AG09309 (cell line): ENCODE results near the gene ATF4.
A peak's percentile ranks its signal among the peaks of the same experiment; 100 is the strongest.

Source experiments
- DNase-seq: peaks from one replicate; pipeline ENCODE4 v3.0.0-alpha.2; 2010; ENCODE audit warnings: low read depth
- H3K4me3 ChIP-seq: 2 replicates; pipeline ENCODE4 v1.5.1; 2011; ENCODE audit warnings: mild to moderate bottlenecking, low read depth, low read length, moderate library complexity; ENCODE audit not compliant: control insufficient read depth
- TF ChIP-seq, protein P1 (sequence below): IDR thresholded peaks from 2 replicates; pipeline ENCODE4 v1.5.1; 2011; ENCODE audit warnings: mild to moderate bottlenecking, low read depth, low read length, inconsistent platforms; ENCODE audit not compliant: insufficient read depth, control insufficient read depth; ENCODE audit errors: missing control alignments

Gene ATF4

DNA sequence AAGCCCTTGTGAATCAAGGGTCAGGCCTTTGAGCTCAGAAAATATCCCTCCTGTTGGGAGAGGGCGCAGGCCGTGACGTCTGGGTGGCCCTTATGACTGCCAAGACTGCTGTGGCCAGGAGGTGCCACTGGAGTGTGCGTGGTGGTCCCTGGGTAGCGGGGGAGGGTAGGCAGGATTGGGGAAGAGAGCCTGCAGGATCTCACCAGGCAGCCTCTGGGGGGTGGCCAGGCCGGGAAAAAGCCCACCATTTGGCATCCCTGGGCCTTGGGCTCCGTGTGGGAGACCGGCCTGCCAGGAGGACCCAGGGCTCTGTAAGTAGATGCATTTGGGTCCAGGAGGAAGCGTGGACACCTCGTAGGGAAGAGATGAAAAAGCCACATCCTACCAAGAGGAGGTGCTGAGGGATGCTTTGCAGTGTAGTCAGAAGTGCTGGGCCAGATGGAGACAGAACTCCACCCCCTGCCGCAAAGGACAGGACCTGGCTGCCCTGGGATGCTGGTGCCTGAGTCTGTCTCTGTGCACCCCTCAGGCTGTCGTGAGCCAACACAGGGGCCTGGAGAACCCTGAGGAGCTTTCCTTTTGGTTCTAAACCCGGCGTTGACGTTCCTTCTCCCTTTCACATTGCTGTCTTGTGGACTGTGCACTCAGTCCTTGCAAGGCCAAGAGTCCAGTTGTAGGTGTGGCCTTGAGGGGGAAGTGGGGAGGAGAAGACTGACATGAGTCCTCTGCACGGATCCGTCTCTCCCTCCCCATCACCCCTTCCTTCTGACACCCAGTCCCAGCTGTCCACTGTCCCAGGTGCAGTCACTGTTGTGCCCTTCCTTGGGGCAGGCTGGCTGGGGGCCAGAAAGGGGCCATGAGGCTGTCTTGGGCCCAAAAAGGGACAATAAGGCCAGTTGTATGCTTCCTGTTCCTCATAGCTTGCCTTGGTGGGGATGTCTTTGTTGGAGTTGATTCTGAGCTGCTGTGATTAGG is 31.0 kb upstream of the ATF4 start:
- TF ChIP-seq, protein P1, sequence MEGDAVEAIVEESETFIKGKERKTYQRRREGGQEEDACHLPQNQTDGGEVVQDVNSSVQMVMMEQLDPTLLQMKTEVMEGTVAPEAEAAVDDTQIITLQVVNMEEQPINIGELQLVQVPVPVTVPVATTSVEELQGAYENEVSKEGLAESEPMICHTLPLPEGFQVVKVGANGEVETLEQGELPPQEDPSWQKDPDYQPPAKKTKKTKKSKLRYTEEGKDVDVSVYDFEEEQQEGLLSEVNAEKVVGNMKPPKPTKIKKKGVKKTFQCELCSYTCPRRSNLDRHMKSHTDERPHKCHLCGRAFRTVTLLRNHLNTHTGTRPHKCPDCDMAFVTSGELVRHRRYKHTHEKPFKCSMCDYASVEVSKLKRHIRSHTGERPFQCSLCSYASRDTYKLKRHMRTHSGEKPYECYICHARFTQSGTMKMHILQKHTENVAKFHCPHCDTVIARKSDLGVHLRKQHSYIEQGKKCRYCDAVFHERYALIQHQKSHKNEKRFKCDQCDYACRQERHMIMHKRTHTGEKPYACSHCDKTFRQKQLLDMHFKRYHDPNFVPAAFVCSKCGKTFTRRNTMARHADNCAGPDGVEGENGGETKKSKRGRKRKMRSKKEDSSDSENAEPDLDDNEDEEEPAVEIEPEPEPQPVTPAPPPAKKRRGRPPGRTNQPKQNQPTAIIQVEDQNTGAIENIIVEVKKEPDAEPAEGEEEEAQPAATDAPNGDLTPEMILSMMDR = no peak
- no peak for DNase-seq
- no peak overlapping the region for H3K4me3 ChIP-seq

DNA sequence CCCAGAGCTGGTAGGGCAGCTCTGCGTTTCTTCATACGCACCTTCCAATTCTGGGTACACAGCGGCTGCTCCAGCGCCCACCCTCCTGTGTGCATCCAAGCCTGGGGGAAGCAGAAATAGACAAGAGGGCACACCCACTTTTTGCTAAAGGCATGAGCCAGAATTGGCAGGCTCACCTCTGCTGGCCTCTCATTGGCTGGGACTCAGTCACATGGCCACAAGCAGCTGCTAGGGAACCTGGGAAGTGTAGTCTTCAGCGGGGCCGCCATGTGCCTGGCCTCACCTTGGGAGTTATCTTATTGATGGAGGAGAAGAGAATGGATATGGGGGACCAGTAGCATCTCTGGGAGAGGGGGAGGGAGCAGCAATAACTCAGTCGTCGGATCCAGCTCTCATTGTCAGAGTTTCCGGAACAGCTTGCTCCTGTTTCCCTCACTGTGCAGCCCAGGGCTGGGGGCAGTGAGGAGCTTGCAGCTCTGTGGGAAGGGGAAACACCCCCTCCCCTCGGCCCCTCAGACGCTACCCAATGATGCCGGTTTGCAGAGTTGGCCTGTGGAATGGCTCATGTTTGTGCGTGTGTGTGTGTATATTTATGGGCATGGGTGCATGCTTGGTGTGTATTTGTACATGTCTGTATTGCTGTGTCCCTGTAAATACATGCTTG is 30.1 kb upstream of the ATF4 start:
- no peak overlapping the region for H3K4me3 ChIP-seq
- DNase-seq = no peak
- TF ChIP-seq, protein P1 = no peak

DNA sequence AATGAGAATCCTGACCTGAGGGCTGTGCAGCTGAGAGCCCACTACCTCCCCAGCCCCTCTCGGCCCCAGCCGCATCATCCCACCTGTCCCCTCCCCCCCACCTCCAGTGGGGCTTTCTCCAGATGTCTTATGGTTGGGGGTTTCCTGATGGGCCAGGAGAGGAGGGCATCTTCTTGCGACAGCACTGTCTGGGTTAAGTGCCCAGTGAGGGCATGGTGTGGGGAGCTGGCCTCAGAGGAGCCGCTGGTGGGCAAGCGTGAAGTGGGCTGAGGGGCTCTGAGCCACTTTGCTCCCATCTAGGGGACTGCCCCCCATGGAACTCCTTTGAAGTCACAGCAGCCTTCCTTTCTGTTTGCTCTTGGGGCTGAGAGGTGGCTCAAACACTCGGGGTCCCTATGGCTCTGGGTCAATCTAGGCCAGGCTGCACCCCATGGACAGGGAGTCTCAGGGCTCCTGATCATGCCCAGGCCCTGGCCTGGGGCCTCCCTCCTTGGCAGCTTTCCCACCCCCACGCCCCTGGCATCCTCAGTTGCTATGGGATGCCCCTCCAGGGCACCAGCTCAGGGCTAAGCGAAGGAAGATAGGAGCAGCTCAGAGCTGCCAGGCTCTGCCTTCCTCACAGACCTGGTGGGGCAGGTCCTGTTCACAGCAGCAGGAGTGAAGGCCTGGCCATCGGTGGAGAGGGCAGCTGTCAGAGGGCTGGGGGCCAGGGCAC is 29.2 kb upstream of the ATF4 start:
- DNase-seq = no peak
- TF ChIP-seq, protein P1 = no peak
- no peak overlapping the region for H3K4me3 ChIP-seq

- no peak for DNase-seq
- TF ChIP-seq, protein P1 = no peak
- H3K4me3 ChIP-seq = no peak overlapping the region
Observed at GRCh38 chr22:39491696-39492095, 28.7 kb upstream of the ATF4 start.

GRCh38 chr22:39492186-39492585 is 28.2 kb upstream of the ATF4 start:
- no peak overlapping the region for H3K4me3 ChIP-seq
- TF ChIP-seq, protein P1 = no peak
- DNase-seq = no peak

GRCh38 chr22:39493759-39494158 is 26.6 kb upstream of the ATF4 start:
- TF ChIP-seq, protein P1 = no peak
- H3K4me3 ChIP-seq = no peak overlapping the region
- peak; percentile 54 for DNase-seq
